PC-3 (cell line): ENCODE data around the gene RMND5B.
"Not testable (repeated sequence)": the region's sequence is repeated elsewhere in the genome, so short reads cannot be mapped to it uniquely, and the experiment has no call there.

Experiments
- EZH2 ChIP-seq: fragments of 300-600 bp; sonication (generic); IDR thresholded peaks from one replicate; pipeline ENCODE4 v1.6.1; 2017; ENCODE audit warnings: antibody characterized with exemption, mild to moderate bottlenecking, low read length; ENCODE audit not compliant: unreplicated experiment
- TF ChIP-seq, protein P1 (sequence below): fragments of 300-600 bp; sonication (generic); conservative IDR thresholded peaks from 2 replicates; pipeline ENCODE4 v1.5.1; 2017; ENCODE audit warnings: antibody characterized with exemption, low read depth, mild to moderate bottlenecking, low read length

- TF ChIP-seq, protein P1, sequence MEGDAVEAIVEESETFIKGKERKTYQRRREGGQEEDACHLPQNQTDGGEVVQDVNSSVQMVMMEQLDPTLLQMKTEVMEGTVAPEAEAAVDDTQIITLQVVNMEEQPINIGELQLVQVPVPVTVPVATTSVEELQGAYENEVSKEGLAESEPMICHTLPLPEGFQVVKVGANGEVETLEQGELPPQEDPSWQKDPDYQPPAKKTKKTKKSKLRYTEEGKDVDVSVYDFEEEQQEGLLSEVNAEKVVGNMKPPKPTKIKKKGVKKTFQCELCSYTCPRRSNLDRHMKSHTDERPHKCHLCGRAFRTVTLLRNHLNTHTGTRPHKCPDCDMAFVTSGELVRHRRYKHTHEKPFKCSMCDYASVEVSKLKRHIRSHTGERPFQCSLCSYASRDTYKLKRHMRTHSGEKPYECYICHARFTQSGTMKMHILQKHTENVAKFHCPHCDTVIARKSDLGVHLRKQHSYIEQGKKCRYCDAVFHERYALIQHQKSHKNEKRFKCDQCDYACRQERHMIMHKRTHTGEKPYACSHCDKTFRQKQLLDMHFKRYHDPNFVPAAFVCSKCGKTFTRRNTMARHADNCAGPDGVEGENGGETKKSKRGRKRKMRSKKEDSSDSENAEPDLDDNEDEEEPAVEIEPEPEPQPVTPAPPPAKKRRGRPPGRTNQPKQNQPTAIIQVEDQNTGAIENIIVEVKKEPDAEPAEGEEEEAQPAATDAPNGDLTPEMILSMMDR, result not testable (repeated sequence)
- not testable (repeated sequence) for TF ChIP-seq EZH2
These were observed 43.6 kb upstream of the RMND5B start for GRCh38 chr5:178087199-178087598.
